Activated T-cell treated with anti-CD3 and anti-CD28 coated beads for 4 hours (primary cell): ENCODE measurements around the gene MAST2.

Experiments used
- DNase-seq: peaks from one replicate; pipeline ENCODE4 v3.0.0-alpha.2; 2020

The MAST2 gene

DNA sequence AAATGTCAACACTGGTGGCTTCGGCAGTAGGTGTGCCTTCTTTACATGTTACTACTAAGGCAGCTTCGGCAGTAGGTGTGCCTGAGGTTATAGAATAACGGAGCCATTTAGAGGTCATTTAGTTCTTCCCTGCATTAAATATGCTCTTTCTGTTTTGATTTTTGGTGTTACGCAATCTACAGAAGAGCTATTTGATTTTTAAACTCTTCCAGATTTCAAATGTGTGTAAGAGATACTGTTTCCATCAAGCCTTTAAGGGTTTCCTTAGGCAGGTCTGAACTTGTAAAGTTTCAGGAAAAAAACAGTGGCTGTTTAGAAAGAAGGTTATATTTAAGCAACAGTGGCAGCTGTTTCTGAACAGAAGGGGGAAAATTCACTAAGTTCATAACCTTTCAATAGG is 274.2 kb downstream of the MAST2 start:
- no peak for DNase-seq

DNA sequence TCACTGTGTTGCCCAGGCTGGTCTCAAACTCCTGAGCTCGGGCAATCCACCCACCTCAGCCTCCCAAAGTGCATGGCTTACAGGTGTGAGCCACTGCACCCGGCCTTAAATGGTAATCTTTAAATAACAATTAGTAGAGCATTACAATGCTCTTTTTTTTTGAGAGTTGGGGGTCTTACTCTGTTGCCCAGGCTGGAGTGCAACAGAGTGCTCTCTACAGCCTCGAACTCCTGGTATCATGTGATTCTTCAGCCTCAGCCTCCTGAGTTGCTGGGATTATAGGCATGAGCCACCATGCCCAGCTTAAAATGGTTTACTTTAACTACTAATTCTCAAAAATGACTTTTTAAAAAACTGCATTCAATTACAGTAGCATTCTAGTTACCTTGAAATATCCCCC is 276.8 kb downstream of the MAST2 start:
- no peak for DNase-seq

DNA sequence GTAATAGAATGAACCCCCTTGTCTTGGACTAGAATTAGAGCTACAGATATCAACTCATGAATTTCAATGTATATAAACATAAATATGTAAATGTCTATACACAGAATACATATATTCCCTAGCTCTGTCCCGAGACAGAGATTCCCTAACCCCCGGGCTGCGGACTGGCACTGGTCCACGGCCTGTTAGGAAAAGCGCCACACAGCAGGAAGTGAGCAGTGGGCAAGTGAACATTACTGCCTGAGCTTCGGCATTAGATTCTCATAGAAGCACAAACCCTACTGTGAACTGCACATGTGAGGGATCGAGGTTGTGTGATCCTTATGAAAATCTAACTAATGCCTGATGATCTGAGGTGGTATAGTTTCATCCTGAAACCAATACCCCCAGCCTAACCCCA is 277.8 kb downstream of the MAST2 start:
- DNase-seq: no peak

DNA sequence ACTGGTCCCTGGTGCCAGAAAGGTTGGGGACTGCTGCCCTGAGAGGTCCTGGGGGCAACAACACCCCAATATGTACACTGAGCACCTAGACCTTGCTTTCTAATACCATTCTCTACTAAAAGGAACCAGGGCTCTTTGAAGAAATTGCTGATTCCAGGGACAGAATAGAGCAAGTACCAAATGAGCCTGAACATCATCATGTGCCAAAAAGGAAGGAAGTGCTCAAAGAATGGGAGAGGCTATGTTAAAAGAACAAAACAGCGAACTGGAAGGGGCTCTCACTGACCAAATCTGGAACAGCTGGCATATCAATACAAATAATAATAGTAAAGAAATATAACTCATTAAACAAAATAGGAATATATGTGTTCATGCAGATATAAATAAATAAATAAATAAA is 278.2 kb downstream of the MAST2 start:
- DNase-seq: no peak

DNA sequence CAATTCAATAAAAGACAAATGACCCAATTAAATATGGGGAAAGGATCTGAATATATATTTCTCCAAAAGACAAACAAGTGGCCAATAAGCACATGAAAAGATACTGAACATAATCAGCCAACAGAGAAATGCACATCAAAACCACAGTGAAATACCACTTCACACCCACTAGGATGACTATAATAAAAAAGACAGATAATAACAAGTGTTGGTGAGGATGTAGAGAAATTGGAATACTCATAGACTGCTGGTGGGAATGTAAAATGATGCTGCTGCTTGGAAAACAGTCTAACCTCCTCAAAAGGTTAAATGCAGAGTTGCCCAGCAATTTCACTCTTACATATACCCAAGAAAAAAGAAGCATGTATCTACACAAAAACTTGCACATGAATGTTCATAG is 280.2 kb downstream of the MAST2 start:
- no peak for DNase-seq

DNA sequence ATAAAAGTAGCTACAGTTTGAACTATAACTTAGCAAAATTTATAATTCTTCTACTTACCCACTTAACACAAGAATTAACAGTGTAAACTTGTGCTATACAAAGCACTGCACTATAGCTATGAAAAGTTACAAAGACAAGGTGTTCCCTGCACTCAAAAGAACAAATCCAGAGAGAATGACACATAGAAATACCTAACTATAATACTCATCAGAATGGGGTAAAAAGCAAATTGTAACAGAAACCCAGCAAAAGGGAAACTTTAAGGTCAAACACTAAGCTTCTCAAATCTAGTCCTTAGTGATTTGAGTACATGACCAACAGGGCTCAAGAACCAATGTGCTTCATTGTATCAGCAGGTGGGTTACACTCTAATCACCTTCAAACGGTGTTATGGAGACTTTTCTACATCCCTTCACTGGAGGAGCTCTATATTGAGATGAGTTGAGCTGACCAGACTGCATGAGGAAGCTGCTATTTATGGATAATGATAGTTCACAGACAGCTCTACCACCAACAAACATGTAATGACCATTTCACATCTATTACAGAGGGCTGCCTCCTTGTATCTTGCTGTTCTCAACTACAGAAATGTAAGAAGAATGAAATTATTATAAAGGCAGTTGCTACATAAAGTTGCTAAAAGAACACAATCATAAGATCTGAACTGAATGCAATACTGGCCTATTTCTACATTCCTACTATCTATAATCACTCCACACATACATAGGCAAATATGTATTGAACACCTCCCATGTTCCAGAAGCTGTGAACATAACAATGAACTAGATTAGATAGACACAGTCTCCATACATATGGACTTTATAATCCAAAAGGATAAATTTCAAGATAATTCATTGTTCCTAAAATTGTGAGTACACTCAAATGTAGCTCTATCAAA is 281.4 kb downstream of the MAST2 start:
- no peak for DNase-seq
